H1 (cell line): ENCODE data around the gene AAMDC.
A peak's percentile ranks its signal among the peaks of the same experiment; 100 is the strongest.

Source experiments
- BACH1 ChIP-seq: IDR thresholded peaks from 2 replicates; pipeline ENCODE4 v1.6.1; 2012; ENCODE audit warnings: low read length, improper control_type of control experiment
- E2F6 ChIP-seq: IDR thresholded peaks from 2 replicates; pipeline ENCODE4 v1.6.1; 2012; ENCODE audit warnings: inconsistent platforms
- RBBP5 ChIP-seq: IDR thresholded peaks from 2 replicates; pipeline ENCODE4 v1.7.1; 2012; ENCODE audit warnings: low read depth, mild to moderate bottlenecking, inconsistent platforms, low read length, moderate library complexity, borderline replicate concordance
- SUZ12 ChIP-seq: fragments of 200-600 bp; sonication (generic); IDR thresholded peaks from 2 replicates; pipeline ENCODE4 v1.6.1; 2012; ENCODE audit warnings: mild to moderate bottlenecking, inconsistent platforms, low read length, moderate library complexity, mixed read lengths
- TAF1 ChIP-seq: IDR thresholded peaks from 2 replicates; pipeline ENCODE4 v1.6.1; 2011; ENCODE audit warnings: mild to moderate bottlenecking, low read depth, low read length
- TBP ChIP-seq: IDR thresholded peaks from 2 replicates; pipeline ENCODE4 v1.6.1; 2011; ENCODE audit warnings: low read depth, low read length, improper control_type of control experiment
- TF ChIP-seq, protein P1 (sequence below), 3 experiments: IDR thresholded peaks; 1 replicate in 2 of 3; 2 replicates in 1 of 3; pipeline versions ENCODE4 v1.5.1 to v1.6.1; 2011; ENCODE audit warnings: low read length in 3 of 3, mild to moderate bottlenecking in 3 of 3, inconsistent platforms in 2 of 3, low read depth in 1 of 3, moderate library complexity in 1 of 3; ENCODE audit not compliant: insufficient read depth in 1 of 3; ENCODE audit errors: control extremely low read depth in 1 of 3

GRCh38 chr11:77820565-77821348, at the start of gene AAMDC, which contains the start of gene RSF1:
- TF ChIP-seq RBBP5: peak; percentile 90; the same call in 1 of the 2 replicates
- peak; percentile 18; the same call in 1 of the 2 replicates for TF ChIP-seq BACH1
- TF ChIP-seq TAF1: peak; percentile 85
- TF ChIP-seq E2F6: no peak; the same call in 1 of the 2 replicates
- TF ChIP-seq, protein P1, sequence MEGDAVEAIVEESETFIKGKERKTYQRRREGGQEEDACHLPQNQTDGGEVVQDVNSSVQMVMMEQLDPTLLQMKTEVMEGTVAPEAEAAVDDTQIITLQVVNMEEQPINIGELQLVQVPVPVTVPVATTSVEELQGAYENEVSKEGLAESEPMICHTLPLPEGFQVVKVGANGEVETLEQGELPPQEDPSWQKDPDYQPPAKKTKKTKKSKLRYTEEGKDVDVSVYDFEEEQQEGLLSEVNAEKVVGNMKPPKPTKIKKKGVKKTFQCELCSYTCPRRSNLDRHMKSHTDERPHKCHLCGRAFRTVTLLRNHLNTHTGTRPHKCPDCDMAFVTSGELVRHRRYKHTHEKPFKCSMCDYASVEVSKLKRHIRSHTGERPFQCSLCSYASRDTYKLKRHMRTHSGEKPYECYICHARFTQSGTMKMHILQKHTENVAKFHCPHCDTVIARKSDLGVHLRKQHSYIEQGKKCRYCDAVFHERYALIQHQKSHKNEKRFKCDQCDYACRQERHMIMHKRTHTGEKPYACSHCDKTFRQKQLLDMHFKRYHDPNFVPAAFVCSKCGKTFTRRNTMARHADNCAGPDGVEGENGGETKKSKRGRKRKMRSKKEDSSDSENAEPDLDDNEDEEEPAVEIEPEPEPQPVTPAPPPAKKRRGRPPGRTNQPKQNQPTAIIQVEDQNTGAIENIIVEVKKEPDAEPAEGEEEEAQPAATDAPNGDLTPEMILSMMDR (IDR thresholded peaks at IDR 0.05; ENCODE audit: control extremely low read depth in 1 of 3, insufficient read depth in 1 of 3, low read depth in 1 of 3, low read length in 3 of 3): peak; percentile 61 to 75 (median 73)
- TF ChIP-seq TBP: peak; percentile 70
- TF ChIP-seq SUZ12: no peak
